GM12872 (cell line): ENCODE results near the gene DOLK.

Experiments used
- CTCF ChIP-seq: IDR thresholded peaks from 3 replicates; pipeline ENCODE4 v1.5.1; 2011; ENCODE audit warnings: low read depth, mild to moderate bottlenecking, low read length, moderate library complexity; ENCODE audit not compliant: insufficient read depth

Gene DOLK

GRCh38 chr9:128901822-128902221 is 45.6 kb downstream of the DOLK start:
- no peak for TF ChIP-seq CTCF

- no peak for TF ChIP-seq CTCF
Measured at GRCh38 chr9:128901379-128901778, 46.0 kb downstream of the DOLK start.

- no peak for TF ChIP-seq CTCF
Measured at GRCh38 chr9:128899566-128900322, 47.7 kb downstream of the DOLK start.

GRCh38 chr9:128898845-128899565 is 48.4 kb downstream of the DOLK start:
- TF ChIP-seq CTCF, result no peak

- no peak for TF ChIP-seq CTCF
Measured at GRCh38 chr9:128898382-128898781, 49.0 kb downstream of the DOLK start.

- no peak for TF ChIP-seq CTCF
Measured at GRCh38 chr9:128895556-128895955, 51.8 kb downstream of the DOLK start.
